Tibial nerve (tissue), 4 donors: ENCODE data around the gene ACOXL.

ENCODE experiments used
- EP300 ChIP-seq, 2 donors: sonication (generic); formaldehyde crosslinking; IDR thresholded peaks; one replicate each; pipeline ENCODE4 v1.6.1; 2017; ENCODE audit warnings: antibody characterized with exemption in 2 of 2, mild to moderate bottlenecking in 1 of 2
- POLR2A ChIP-seq, 2 donors: fragments of 450-650 bp; IDR thresholded peaks; one replicate each; pipeline ENCODE4 v1.6.1; 2017; ENCODE audit warnings: antibody characterized with exemption in 2 of 2, mild to moderate bottlenecking in 2 of 2, moderate library complexity in 2 of 2
- TF ChIP-seq, protein P1 (sequence below), 5 experiments: fragments of 200-600 bp in 3 of 5; fragments of 450-650 bp in 2 of 5; sonication (generic) in 3 of 5; IDR thresholded peaks; one replicate each; pipeline ENCODE4 v1.5.1; 2016 to 2019; ENCODE audit warnings: antibody characterized with exemption in 5 of 5, mild to moderate bottlenecking in 3 of 5, moderate library complexity in 2 of 5

DNA sequence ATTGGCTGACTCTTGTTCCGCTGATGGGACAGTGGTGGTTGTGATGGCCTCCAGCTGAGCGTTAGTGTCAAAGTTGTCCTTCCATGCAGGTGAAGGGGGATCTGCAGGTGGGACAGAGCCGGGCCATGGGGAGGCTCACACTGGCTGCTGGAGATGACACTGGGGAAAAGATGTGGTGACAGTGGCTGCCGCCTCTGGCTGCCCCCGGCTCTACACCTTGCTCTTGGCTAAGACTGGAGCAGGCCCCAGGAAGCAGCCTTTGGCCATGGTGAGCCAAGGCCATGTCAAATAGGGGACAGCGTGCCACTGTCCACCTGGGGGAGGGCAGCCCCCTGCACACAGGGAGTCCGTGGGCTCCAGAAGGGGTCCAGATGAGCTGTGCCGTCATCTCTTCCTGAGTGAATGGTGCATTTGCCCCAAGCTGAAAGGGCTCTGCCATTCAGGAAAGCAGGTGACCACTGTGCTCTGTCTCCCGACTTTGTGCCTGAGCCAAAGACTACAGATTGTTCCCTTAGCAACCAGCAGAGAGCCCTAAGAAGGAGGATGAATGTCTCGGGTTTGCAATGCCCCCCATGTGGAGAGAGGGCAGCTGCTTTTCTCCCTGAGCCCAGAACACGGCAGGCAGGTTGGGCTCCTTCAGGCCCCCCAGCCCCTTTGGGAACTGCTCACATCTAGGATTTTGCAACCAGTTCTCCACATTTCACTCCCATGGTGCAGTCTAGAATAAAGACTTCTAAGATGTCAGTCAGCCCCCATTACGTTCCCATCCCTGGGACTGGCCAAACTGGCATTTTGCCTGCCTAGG lies 309.2 kb downstream of the ACOXL start:
- TF ChIP-seq, protein P1, sequence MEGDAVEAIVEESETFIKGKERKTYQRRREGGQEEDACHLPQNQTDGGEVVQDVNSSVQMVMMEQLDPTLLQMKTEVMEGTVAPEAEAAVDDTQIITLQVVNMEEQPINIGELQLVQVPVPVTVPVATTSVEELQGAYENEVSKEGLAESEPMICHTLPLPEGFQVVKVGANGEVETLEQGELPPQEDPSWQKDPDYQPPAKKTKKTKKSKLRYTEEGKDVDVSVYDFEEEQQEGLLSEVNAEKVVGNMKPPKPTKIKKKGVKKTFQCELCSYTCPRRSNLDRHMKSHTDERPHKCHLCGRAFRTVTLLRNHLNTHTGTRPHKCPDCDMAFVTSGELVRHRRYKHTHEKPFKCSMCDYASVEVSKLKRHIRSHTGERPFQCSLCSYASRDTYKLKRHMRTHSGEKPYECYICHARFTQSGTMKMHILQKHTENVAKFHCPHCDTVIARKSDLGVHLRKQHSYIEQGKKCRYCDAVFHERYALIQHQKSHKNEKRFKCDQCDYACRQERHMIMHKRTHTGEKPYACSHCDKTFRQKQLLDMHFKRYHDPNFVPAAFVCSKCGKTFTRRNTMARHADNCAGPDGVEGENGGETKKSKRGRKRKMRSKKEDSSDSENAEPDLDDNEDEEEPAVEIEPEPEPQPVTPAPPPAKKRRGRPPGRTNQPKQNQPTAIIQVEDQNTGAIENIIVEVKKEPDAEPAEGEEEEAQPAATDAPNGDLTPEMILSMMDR (IDR thresholded peaks at IDR 0.05) = no peak
- TF ChIP-seq EP300 (IDR thresholded peaks at IDR 0.05) = no peak
- TF ChIP-seq POLR2A (IDR thresholded peaks at IDR 0.05) = no peak
